GM19467 (cell line): ENCODE results near the gene SEPTIN14.
"Not testable (repeated sequence)": the region's sequence is repeated elsewhere in the genome, so short reads cannot be mapped to it uniquely, and the experiment has no call there.

Experiments
- ATAC-seq: cut with Tn5 transposase; IDR thresholded peaks from one replicate; pipeline ENCODE4 v1.9.1; 2021; ENCODE audit warnings: mild to moderate bottlenecking, moderate library complexity; ENCODE audit not compliant: unreplicated experiment

SEPTIN14 gene

DNA sequence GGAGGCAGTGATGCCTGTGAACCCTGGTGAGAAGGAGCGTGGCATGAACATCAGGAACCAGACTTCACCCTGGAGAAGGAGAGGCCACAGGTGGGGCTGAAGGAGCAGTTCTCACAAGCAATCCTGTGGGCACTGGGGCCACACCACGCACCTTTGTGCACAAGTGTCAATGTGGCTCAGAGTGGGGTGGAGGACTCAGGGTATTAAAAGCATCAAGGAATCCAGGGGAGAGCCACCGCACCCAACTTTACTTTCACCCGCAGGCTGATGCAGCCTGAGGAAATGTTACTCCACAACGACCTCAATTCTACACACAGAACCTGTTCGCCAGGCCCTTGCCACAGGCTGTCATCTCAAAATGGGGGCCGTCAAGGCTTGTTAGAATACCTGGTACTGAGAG, 77.1 kb downstream of the SEPTIN14 start:
- not testable (repeated sequence) for ATAC-seq

DNA sequence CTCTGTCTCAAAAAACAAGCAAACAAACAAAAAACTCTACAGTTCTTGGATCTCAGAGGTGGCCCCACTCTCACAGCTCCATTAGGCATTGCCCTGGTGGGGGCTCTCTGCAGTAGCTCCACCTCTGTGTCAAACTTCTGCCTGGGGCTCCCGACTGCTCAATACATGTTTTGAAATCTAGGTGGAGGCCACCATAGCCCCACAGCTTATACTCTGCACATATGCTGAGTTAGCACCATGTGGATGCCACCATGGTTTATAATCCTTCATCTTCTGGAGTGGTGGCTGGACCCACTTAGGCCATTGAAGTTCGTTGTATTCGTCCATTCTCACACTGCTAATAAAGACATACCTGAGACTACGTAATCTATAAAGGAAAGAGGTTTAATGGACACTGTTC, 78.4 kb downstream of the SEPTIN14 start:
- no peak for ATAC-seq

DNA sequence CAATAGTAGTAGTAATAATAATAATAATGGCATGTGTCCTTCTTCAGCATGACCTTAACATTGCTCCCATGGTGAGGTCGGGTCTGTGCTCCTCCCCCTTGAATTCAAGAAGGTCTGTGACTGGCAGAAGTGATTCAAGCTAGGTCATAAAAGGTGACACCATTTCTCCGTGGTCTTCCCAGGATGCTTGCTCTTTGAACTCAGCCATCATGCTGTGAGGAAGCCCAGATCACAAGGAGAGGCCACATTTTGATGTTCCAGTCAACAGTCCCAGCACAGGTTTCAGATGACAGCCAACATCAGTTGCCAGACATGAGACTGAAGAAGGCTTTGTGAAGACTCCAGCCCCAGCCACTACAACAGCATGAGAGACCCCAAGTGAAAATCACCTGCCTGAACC, 83.9 kb downstream of the SEPTIN14 start:
- no peak for ATAC-seq

DNA sequence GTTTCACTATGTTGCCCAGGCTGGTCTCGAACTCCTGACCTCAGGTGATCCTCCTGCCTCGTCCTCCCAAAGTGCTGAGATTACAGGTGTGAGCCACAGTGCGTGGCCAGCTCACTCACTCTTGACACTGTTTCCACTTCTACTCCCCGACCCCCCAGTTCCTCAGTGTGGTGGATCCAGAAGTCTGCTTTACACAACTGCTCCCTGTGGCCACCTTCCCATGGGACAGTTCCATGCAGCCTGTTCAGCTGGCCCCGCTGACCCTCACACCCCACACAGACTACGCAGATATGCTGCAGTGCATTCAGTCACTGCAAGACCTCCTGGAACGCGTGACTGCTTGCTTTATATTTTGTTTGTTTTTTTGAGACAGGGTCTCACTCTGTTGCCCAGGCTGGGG, 86.4 kb downstream of the SEPTIN14 start:
- ATAC-seq, result no peak

DNA sequence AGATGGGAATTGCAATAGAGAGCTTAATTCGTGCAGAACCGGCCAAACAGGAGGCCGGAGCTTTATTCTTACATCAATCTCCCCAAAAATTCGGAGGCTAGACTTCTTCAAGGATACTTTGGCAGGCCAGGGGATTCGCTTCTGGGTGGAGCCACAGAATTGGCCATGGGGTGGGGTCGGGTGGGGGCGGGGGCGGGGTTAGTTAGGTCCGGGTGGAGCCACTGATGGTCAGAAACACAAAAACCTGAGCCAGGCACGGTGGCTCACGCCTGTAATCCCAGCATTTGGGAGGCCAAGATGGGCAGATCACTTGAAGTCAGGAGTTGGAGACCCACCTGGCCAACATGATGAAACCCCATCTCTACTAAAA, 87.5 kb downstream of the SEPTIN14 start:
- ATAC-seq, result no peak

DNA sequence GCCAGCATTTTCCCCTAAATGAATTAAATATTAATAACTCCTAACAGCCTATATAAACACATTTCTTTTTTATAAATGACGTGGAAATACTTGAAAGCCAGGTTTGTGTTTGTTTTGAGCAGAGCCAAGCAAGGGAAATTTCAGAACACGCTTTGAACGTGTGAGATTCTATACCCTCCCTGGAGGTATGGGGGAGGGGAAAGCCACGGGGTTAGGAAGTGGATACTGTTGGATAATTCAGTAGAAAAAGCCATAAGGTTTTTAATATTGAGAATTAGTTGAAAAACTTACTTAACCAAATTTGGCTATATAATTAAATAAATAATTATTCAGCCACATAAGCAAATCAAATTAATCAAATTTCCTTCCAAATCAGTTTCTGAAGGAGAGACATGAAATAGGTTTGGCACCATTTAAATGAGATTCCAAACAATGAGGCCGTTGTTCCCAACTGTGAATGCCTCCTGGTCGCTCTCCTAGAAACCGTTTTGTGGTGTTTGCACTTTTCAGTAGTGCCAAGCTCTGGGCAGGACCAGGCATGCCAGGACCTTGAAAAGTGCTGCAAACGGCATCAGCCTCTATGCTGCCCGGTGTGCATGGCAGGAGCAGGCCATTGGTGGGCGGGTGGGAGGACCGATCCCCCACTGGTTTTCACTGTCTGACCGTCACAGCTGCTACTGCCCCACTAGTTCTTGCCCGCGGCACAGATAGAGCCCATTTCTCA, 88.1 kb downstream of the SEPTIN14 start:
- no peak for ATAC-seq

DNA sequence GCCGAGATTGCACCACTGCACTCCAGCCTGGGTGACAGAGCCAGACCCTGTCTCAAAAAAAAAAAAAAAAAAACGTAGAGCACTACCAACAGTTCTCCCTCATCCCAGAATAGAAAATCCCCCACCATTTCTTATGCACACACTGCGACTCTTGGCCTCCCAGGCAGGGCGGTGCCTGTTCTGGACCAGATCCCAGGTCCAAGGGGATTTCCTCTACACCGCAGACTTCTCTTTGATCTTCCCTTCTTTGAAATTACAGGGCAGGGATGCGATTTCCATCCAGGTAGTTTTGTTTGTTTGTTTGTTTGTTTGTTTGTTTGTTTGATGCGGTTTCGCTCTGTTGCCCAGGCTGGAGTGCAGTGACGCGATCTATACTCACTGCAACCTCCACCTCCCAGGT, 91.8 kb downstream of the SEPTIN14 start:
- no peak for ATAC-seq

DNA sequence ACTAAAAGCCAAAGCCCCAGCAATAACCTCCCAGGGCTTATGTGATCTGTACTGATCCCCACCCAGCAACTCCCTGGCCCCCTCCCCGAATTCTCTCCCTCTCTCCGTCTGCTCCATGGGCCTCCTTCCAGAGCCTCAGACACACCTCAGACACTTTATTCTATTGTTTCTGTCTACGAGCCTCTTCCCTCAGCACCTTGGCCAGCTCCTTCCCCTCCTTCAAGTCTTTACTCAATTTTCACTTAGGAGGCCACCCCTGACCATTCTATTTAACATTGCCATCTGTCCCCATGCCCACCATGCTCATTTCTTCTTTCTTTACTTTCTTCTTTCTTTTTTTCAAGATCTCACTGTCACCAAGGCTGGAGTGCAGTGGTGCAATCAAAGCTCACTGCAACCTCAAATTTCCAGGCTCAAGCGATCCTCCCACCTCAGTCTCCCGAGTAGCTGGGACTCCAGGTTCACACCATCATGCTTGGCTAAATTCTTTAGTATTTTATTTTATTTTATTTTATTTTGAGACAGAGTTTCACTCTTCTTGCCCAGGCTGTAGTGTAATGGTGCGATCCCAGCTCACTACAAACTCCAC, 109.2 kb downstream of the SEPTIN14 start:
- ATAC-seq, result not testable (repeated sequence)

DNA sequence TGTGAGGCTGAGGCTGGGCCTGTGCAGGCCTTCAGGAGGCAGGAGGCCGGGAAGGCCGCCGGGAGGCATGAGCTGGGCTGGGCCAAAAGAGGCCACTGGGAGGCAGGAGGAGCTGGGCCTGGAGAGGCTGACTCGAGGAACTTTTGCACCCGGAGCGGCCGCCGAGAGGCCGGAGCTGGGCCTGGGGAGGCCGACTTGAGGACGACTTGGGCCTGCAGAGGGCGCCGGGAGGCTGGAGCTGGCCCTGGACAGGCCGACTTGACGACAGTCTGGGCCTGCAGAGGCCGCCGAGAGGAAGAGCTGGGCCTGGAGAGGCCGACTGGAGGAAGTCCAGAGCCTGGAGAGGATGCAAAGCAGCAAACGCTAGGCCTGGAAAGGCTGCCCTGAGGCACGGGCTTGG, 117.8 kb downstream of the SEPTIN14 start:
- ATAC-seq, result not testable (repeated sequence)
